Hepatocyte (in vitro differentiated cells): ENCODE results near the gene DOCK2. TPM values are rescaled to one million over a fixed set of nuclear protein-coding genes. Genes with fewer than 3 reads are reported as not detected.

Experiments used
- DNase-seq: peaks from one replicate; pipeline ENCODE4 v3.0.0-alpha.2; 2016; ENCODE audit warnings: low spot score
- H2AFZ ChIP-seq: fragments of 200-600 bp; sonication (generic); 2 replicates; pipeline ENCODE4 v1.6.0; 2016; ENCODE audit warnings: antibody characterized with exemption, mild to moderate bottlenecking
- H3K27ac ChIP-seq: fragments of 200-600 bp; sonication (generic); 2 replicates; pipeline ENCODE4 v1.5.1; 2016; ENCODE audit warnings: mild to moderate bottlenecking
- H3K27me3 ChIP-seq: fragments of 200-600 bp; sonication (generic); 2 replicates; pipeline ENCODE4 v1.6.1; 2016
- H3K36me3 ChIP-seq: fragments of 200-600 bp; sonication (generic); replicated peaks from 2 replicates; pipeline ENCODE4 v1.5.1; 2016; ENCODE audit warnings: low read depth; ENCODE audit not compliant: insufficient read depth
- H3K4me1 ChIP-seq: fragments of 200-600 bp; sonication (generic); 2 replicates; pipeline ENCODE4 v1.5.1; 2016; ENCODE audit warnings: mild to moderate bottlenecking, moderate library complexity; ENCODE audit not compliant: insufficient read depth
- H3K4me2 ChIP-seq: fragments of 200-600 bp; sonication (generic); 2 replicates; pipeline ENCODE4 v1.6.0; 2016
- H3K4me3 ChIP-seq: fragments of 200-600 bp; sonication (generic); 2 replicates; pipeline ENCODE4 v1.5.1; 2016; ENCODE audit warnings: mild to moderate bottlenecking
- H3K79me2 ChIP-seq: fragments of 200-600 bp; sonication (generic); 2 replicates; pipeline ENCODE4 v1.6.0; 2017; ENCODE audit warnings: mild to moderate bottlenecking
- H3K9me2 ChIP-seq: fragments of 200-600 bp; sonication (generic); replicated peaks from 2 replicates; pipeline ENCODE4 v1.6.0; 2017; ENCODE audit warnings: mild to moderate bottlenecking; ENCODE audit not compliant: insufficient read depth
- H3K9me3 ChIP-seq: fragments of 200-600 bp; sonication (generic); 2 replicates; pipeline ENCODE4 v1.5.1; 2016; ENCODE audit warnings: low read depth, mild to moderate bottlenecking
- H4K20me1 ChIP-seq: fragments of 200-600 bp; sonication (generic); 2 replicates; pipeline ENCODE4 v1.6.0; 2016; ENCODE audit warnings: mild to moderate bottlenecking; ENCODE audit not compliant: insufficient read depth, poor library complexity, severe bottlenecking
- CTCF ChIP-seq: fragments of 200-600 bp; sonication (generic); IDR thresholded peaks from 2 replicates; pipeline ENCODE4 v1.5.1; 2016; ENCODE audit warnings: antibody characterized with exemption, mild to moderate bottlenecking; ENCODE audit not compliant: poor library complexity
- EZH2 ChIP-seq: fragments of 200-600 bp; sonication (generic); IDR thresholded peaks from 2 replicates; pipeline ENCODE4 v1.6.1; 2016; ENCODE audit warnings: antibody characterized with exemption, mild to moderate bottlenecking, borderline replicate concordance
- EZH2phosphoT487 ChIP-seq: fragments of 200-600 bp; sonication (generic); IDR thresholded peaks from one replicate; pipeline ENCODE4 v1.6.1; 2018; ENCODE audit warnings: antibody characterized with exemption, mild to moderate bottlenecking, low read depth, moderate library complexity; ENCODE audit not compliant: unreplicated experiment, severe bottlenecking
- WGBS: methylation state at CpG from one replicate; pipeline ENCODE4 v1.1.6; 2016; ENCODE audit warnings: low lambda C conversion rate; ENCODE audit errors: missing lambda C conversion rate; 5-methylcytosine and 5-hydroxymethylcytosine counted together
- polyA plus RNA-seq: library from polyadenylated mRNA; unstranded; fragments of >200 nt; fragmentation: Nextera tagmentation; extraction: Ambion mirVana; gene quantifications from 2 replicates; pipeline ENCODE4 v1.2.1, GENCODE V29; 2016
- total RNA-seq: library from RNA; depleted of rRNA; stranded (reverse); fragments of >200 nt; gene quantifications from 2 replicates; pipeline ENCODE4 v1.2.3, GENCODE V29; 2014

DOCK2 gene
- total and polyA plus RNA-seq, 2 experiments from 2014 or later: 0.60 TPM; not detected in 1

DNA sequence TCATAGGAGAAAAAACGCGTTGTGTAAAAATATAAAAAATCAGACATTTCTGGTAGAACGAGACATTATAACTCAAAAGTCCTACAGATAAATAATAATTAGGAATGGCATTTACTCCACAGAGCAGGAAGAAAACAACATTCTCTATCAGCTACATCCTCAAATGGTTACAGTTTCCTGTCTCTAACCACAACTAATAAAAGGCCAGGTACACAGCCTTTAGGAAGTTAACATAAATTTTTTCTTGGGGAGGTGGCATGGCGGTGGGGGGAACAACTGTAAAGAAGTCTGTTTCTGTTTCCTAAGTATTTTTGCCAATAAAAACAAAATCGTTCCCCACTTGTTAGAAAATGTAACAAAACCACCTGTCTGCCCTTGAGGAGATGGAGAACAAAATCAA is 298.7 kb downstream of the DOCK2 start:
- Histone ChIP-seq H3K9me3 (no peaks in the 10 kb centered on the region), H3K4me2 (no peak overlapping the region), H3K27me3 (peaks cover 11% of the 10 kb centered on the region), H3K9me2 (no peaks in the 10 kb centered on the region), H3K4me1 (no peaks in the 10 kb centered on the region), H4K20me1 (no peaks in the 10 kb centered on the region), H3K36me3 (no peaks in the 10 kb centered on the region), H2AFZ (no peak overlapping the region), H3K27ac (no peak overlapping the region), H3K79me2 (no peaks in the 10 kb centered on the region), H3K4me3 (no peak overlapping the region)
- no peak for DNase-seq
- 83% methylated on average over 5 of the region's 5 CpGs for WGBS
- TF ChIP-seq EZH2 (no peak), CTCF (no peak), EZH2phosphoT487 (no peak)

DNA sequence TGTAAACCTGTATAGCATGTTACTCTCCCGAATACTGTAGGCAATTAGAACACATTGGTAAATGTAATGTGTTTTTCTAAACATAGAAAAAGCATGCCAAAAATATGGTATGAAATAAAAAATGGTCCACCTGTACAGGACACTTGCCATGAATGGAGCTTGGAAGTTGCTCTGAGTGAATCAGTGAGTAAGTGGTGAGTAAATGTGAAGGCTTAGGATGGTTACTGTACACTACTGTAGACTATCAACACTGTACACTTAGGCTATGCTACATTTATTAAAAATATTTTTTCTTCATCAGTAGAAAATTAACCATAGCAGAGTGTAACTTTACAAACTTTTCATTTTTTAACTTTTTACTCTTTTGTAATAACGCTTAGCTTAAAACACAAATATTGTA is 301.4 kb downstream of the DOCK2 start:
- H3K9me3 ChIP-seq: no peaks in the 10 kb centered on the region
- TF ChIP-seq CTCF (no peak), EZH2phosphoT487 (no peak), EZH2 (no peak)
- H3K9me2 ChIP-seq: no peaks in the 10 kb centered on the region
- H4K20me1 ChIP-seq: no peaks in the 10 kb centered on the region
- no peaks in the 10 kb centered on the region for H3K4me1 ChIP-seq
- no peak overlapping the region for H2AFZ ChIP-seq
- no peaks in the 10 kb centered on the region for H3K27me3 ChIP-seq
- DNase-seq: no peak
- H3K4me2 ChIP-seq: no peak overlapping the region
- no peak overlapping the region for H3K4me3 ChIP-seq
- H3K27ac ChIP-seq: no peak overlapping the region
- no peaks in the 10 kb centered on the region for H3K79me2 ChIP-seq
- H3K36me3 ChIP-seq: no peaks in the 10 kb centered on the region
- 88% methylated on average over 2 of the region's 2 CpGs for WGBS

DNA sequence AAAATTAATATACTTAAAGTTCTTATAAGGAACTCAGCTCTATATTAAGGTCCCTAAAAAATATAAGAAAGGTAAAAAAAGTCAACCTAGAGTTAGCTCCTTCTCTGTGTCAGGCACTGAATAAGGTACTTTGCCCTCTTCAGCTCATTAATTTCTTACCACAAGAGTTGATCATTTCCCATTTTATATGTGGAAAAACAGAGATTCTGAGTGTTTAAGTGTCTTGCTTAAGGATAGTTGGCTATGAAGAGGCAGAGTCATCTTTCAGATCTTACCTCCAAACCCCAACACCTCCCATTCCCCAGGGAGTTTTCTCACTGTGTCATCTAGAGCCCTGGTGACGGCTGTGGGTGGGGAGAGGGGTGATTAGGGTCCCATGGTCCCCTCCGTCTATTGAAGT is 302.7 kb downstream of the DOCK2 start:
- H2AFZ ChIP-seq: no peak overlapping the region
- no peak for DNase-seq
- no peaks in the 10 kb centered on the region for H3K4me1 ChIP-seq
- no peaks in the 10 kb centered on the region for H3K9me3 ChIP-seq
- 86% methylated on average over 2 of the region's 2 CpGs for WGBS
- no peaks in the 10 kb centered on the region for H3K36me3 ChIP-seq
- no peak for TF ChIP-seq EZH2
- TF ChIP-seq CTCF: no peak
- TF ChIP-seq EZH2phosphoT487: no peak
- H3K4me3 ChIP-seq: no peak overlapping the region
- no peaks in the 10 kb centered on the region for H3K79me2 ChIP-seq
- H3K27ac ChIP-seq: no peak overlapping the region
- H3K4me2 ChIP-seq: no peak overlapping the region
- H3K9me2 ChIP-seq: no peaks in the 10 kb centered on the region
- H4K20me1 ChIP-seq: no peaks in the 10 kb centered on the region
- H3K27me3 ChIP-seq: no peaks in the 10 kb centered on the region

GRCh38 chr5:169941542-169941941 is 304.5 kb downstream of the DOCK2 start:
- Histone ChIP-seq H4K20me1 (no peaks in the 10 kb centered on the region), H3K4me3 (no peak overlapping the region), H3K9me3 (no peaks in the 10 kb centered on the region), H2AFZ (no peak overlapping the region), H3K4me2 (no peak overlapping the region), H3K27me3 (no peaks in the 10 kb centered on the region), H3K79me2 (no peaks in the 10 kb centered on the region), H3K36me3 (no peaks in the 10 kb centered on the region), H3K4me1 (no peaks in the 10 kb centered on the region), H3K27ac (no peak overlapping the region), H3K9me2 (no peaks in the 10 kb centered on the region)
- no peak for TF ChIP-seq EZH2phosphoT487
- TF ChIP-seq EZH2: no peak
- TF ChIP-seq CTCF: no peak
- WGBS: 60% methylated on average over 7 of the region's 7 CpGs
- peak; percentile 11 for DNase-seq
